ENCODE measurements around the gene CHKA. TPM values are rescaled to one million over a fixed set of nuclear protein-coding genes. Genes with fewer than 3 reads are reported as not detected.

Gene CHKA
- polyA plus RNA-seq, 1 donor (not counting 4 experiments of a cell fraction or from before 2014, with no cell fraction given) = 7.1 TPM

GRCh38 chr11:68089679-68090078, 31.5 kb downstream of the CHKA start:
- dilution Hi-C loops (cut with MboI; ENCODE audit: extremely low pct_ligation_motif_present, low sequenced_read_pairs) = no loop called here
- H3K79me2 ChIP-seq (ENCODE audit: control insufficient read depth, insufficient read depth, low read length) = no peaks in the 10 kb centered on the region

GRCh38 chr11:68083517-68083916, 37.7 kb downstream of the CHKA start:
- dilution Hi-C loops (cut with MboI; ENCODE audit: extremely low pct_ligation_motif_present, low sequenced_read_pairs) = no loop called here
- Histone ChIP-seq H3K9me1 (ENCODE audit: control insufficient read depth, extremely low read depth, insufficient read depth, low read length) (no peaks in the 10 kb centered on the region), H3K27ac (ENCODE audit: control insufficient read depth, insufficient read depth, low read length) (no peak overlapping the region), H3K36me3 (ENCODE audit: control insufficient read depth in 2 of 2, extremely low read depth in 1 of 2, insufficient read depth in 2 of 2, low read length in 2 of 2) (no peaks in the 10 kb centered on the region), H3K4me1 (ENCODE audit: control insufficient read depth, extremely low read depth, insufficient read depth, low read length) (no peaks in the 10 kb centered on the region), H4K20me1 (ENCODE audit: control insufficient read depth, extremely low read depth, insufficient read depth, low read length) (no peaks in the 10 kb centered on the region), H2AFZ (ENCODE audit: control insufficient read depth, low read length) (no peak overlapping the region), H3K4me3 (ENCODE audit: control insufficient read depth in 2 of 3, extremely low read depth in 1 of 3, insufficient read depth in 2 of 3, low read depth in 1 of 3, low read length in 3 of 3) (no peak overlapping the region), H3K27me3 (ENCODE audit: control insufficient read depth, extremely low read depth, insufficient read depth, low read length) (no peaks in the 10 kb centered on the region), H3K9ac (ENCODE audit: control insufficient read depth, extremely low read depth, insufficient read depth, low read length) (no peak overlapping the region), H3K79me2 (ENCODE audit: control insufficient read depth, insufficient read depth, low read length) (no peaks in the 10 kb centered on the region), H3K9me3 (ENCODE audit: control insufficient read depth, low read depth, low read length) (no peaks in the 10 kb centered on the region), H3K4me2 (ENCODE audit: control insufficient read depth, extremely low read depth, insufficient read depth, low read depth, low read length) (no peak overlapping the region)
- DNase-seq (ENCODE audit: low read depth, low spot score) = no peak
- no peak for TF ChIP-seq EZH2 (IDR thresholded peaks at IDR 0.05; ENCODE audit: low read length)
- TF ChIP-seq, protein P1, sequence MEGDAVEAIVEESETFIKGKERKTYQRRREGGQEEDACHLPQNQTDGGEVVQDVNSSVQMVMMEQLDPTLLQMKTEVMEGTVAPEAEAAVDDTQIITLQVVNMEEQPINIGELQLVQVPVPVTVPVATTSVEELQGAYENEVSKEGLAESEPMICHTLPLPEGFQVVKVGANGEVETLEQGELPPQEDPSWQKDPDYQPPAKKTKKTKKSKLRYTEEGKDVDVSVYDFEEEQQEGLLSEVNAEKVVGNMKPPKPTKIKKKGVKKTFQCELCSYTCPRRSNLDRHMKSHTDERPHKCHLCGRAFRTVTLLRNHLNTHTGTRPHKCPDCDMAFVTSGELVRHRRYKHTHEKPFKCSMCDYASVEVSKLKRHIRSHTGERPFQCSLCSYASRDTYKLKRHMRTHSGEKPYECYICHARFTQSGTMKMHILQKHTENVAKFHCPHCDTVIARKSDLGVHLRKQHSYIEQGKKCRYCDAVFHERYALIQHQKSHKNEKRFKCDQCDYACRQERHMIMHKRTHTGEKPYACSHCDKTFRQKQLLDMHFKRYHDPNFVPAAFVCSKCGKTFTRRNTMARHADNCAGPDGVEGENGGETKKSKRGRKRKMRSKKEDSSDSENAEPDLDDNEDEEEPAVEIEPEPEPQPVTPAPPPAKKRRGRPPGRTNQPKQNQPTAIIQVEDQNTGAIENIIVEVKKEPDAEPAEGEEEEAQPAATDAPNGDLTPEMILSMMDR (optimal IDR thresholded peaks at IDR 0.05 in 1 of 3, IDR thresholded peaks at IDR 0.05 in 1 of 3, conservative IDR thresholded peaks at IDR 0.05 in 1 of 3; ENCODE audit: extremely low read depth in 1 of 3, insufficient read depth in 2 of 3, low read length in 3 of 3) = no peak
- FAIRE-seq = no peak

More at GRCh38 chr11:68089679-68090078, 31.5 kb downstream of the CHKA start:
- Histone ChIP-seq H3K9ac (ENCODE audit: control insufficient read depth, extremely low read depth, insufficient read depth, low read length) (no peak overlapping the region), H4K20me1 (ENCODE audit: control insufficient read depth, extremely low read depth, insufficient read depth, low read length) (no peaks in the 10 kb centered on the region), H2AFZ (ENCODE audit: control insufficient read depth, low read length) (no peak overlapping the region), H3K4me3 (ENCODE audit: control insufficient read depth in 2 of 3, extremely low read depth in 1 of 3, insufficient read depth in 2 of 3, low read depth in 1 of 3, low read length in 3 of 3) (no peak overlapping the region), H3K27me3 (ENCODE audit: control insufficient read depth, extremely low read depth, insufficient read depth, low read length) (no peaks in the 10 kb centered on the region), H3K4me1 (ENCODE audit: control insufficient read depth, extremely low read depth, insufficient read depth, low read length) (no peaks in the 10 kb centered on the region), H3K9me1 (ENCODE audit: control insufficient read depth, extremely low read depth, insufficient read depth, low read length) (no peaks in the 10 kb centered on the region), H3K9me3 (ENCODE audit: control insufficient read depth, low read depth, low read length) (no peaks in the 10 kb centered on the region), H3K27ac (ENCODE audit: control insufficient read depth, insufficient read depth, low read length) (no peak overlapping the region), H3K4me2 (ENCODE audit: control insufficient read depth, extremely low read depth, insufficient read depth, low read depth, low read length) (no peak overlapping the region), H3K36me3 (ENCODE audit: control insufficient read depth in 2 of 2, extremely low read depth in 1 of 2, insufficient read depth in 2 of 2, low read length in 2 of 2) (no peaks in the 10 kb centered on the region)
- DNase-seq (ENCODE audit: low read depth, low spot score) (no peak), FAIRE-seq (no peak)
- TF ChIP-seq, protein P1 (optimal IDR thresholded peaks at IDR 0.05 in 1 of 3, IDR thresholded peaks at IDR 0.05 in 1 of 3, conservative IDR thresholded peaks at IDR 0.05 in 1 of 3; ENCODE audit: extremely low read depth in 1 of 3, insufficient read depth in 2 of 3, low read length in 3 of 3) = no peak
- no peak for TF ChIP-seq EZH2 (IDR thresholded peaks at IDR 0.05; ENCODE audit: low read length)
